GM18526 (cell line): ENCODE data around the gene ADRA2A.

Experiments
- POLR2A ChIP-seq: IDR thresholded peaks from 3 replicates; pipeline ENCODE4 v1.6.1; 2011; ENCODE audit not compliant: insufficient read length; ENCODE audit errors: extremely low read depth

The ADRA2A gene

DNA sequence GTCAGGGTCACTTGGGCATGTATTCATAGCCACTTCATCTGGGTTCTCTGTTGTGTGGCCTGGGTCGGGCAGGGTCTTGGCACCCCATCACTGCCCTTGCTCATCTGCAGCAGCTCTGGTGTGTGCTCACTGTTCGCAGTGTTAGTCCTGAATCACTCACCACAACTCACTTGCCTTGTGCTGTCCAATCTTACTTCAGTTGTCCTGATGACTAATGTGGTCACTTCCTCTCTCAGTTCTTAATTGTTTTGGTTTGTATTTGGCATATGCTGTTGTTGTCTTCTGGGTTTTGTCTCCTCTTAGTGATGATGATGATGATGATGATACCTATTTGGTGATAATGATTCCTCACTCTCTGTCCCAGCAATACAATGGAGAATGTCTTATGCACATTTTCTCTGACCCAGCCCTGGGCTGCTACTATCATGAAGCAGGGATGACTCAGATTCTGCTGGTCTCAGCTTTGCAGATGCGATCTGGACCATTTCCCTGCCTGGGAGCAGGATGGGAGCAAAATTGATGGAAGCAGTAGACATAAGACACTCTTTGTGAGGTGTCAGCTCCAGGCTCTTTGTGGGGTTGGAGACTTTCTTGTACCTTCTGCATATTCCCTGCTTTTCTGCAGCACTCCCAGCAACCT lies 17.0 kb downstream of the ADRA2A start:
- TF ChIP-seq POLR2A = no peak

DNA sequence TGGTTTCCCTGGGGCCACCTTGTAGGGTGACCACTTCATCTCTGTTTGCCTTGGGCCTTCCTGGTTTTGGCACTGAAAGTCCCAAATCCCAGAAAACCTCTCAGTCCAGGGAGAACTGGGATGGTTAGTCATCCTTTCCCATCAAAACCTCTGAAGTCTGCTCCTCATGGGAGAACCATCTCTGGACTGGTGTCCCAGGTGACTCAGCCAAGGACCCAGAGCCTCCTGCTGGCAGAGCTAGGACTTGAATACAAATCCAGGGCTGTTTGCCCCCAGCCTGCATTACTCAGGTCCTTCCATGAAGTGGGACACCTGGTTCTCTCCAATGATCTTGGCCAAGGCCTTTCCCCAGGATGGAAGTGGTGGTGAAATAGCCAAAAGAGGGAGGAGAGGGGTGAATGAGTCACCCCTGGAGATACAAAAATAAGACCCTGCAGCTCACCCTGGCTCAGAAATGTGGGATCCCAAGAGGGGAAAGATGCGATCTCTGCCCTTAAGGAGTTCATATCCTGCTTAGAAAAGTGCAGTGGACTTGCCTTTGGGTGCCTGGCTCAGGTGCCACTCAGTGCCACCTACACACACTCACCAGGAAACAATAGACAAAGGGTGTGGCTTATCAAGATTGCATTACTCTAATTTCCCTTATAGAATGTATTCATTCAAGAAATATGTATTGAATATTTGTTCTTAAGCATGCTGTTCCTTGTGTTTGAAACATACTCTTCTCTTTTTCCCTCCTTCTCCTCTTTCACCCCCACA lies 22.0 kb downstream of the ADRA2A start:
- TF ChIP-seq POLR2A = no peak

DNA sequence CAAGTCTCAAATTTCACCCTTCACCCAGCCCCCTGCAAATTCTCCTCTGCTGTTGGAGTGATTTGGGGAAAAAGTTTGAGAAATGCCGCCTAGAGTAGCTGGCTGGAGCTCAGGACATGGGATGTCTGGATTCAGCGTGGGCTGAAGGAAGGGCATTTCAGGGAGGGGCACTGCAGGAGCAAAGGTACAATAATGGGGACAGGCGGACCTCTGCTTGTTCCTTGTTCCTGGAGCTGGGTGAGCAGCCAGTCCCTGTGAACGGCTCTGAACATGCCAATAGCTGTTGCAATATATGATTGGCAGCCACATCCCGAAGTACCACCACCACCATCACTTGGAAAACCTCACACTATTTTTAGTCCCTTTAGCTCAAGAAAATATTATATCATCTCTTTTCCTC lies 23.4 kb downstream of the ADRA2A start:
- TF ChIP-seq POLR2A = no peak

DNA sequence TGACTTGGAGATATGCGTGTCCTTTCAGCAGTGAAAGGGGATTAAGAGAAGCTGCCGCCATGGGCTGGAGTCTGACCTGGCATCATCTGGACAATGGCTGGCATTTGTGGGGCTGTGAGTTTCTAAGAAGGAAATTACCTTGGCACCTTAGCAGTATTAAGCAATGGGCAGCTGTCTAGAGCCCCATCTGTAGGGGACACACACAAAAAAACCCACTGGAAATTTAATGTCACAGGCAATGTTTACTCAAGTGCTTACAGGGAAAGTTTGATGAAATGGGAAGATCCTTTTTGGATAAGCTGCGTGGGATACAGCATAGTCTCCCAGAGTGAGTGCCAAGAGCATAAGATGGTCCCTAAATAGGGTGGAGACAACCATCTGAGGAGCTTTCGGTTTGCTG lies 25.0 kb downstream of the ADRA2A start:
- TF ChIP-seq POLR2A = no peak

DNA sequence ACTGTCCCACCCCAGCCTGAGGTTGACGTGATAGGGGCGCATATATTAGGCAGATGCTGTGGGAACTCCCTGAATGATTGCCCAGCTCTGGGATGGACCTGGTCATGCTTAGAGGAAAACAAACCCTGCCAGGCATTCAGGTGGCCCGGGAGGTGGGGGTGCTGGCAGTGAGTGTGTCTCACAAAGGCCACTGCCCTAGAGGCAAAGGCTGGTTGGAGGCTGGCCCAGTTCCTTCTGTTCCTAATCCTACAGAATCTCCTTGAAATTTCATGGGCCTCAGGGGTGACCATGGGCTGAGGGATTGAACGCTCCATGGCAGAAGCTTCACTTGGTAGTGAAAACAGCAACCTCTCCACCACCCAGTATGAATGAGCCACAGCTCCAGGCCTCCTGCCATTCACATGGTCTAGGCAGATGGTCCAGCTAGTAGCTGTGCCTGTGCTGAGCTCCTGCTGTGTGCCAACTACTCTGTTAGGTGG lies 25.6 kb downstream of the ADRA2A start:
- TF ChIP-seq POLR2A = no peak

DNA sequence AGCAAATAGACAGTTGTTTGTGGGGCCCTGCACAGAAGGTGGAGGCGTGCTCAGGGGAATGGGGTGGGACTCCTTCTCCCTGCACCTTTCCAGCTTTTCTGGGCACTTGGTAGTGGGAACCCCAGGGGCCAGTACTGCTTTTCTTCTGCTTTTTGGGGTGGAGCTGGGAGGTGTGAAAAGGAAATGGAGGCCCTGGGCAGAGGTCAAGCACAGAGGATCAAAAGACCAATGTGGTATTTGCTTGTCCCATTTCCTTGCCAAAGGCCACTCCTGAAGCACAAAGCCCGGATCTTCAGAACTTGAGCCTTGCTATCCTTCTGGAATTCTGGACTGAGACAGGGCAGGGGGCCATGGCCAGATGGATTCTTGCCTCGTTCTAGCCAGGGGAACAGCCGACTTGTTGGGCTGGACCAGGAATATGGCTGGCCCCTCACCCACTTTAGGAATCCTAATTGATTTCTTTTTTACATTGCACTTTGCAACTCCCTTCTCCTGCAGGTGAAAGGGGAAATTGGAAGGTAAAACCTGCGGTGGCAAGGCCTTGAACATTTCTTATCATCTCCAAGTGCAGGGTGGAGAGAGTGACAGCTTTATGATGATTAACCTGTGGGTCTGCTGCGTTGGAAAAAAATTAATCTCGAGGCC lies 26.5 kb downstream of the ADRA2A start:
- no peak for TF ChIP-seq POLR2A

DNA sequence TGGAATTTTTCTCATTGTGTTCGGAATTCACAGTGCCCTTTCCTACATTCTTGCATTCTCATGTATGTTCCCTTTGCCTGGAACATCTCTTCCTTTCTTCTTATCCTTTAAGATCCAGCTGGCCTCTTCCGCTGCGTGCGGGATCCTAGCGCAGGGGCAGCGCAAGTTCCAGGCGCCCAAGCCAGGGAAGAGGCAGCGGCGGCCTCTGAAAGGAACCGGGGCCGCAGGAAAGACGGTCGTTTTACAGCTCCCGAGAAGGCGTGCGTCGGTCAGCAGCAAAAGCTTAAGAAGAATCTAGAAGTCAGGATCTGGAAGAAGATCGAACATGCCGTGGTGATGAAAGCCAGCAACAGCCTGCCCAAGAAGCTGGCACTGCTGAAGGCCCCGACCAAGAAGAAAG lies 28.0 kb downstream of the ADRA2A start:
- TF ChIP-seq POLR2A = no peak

DNA sequence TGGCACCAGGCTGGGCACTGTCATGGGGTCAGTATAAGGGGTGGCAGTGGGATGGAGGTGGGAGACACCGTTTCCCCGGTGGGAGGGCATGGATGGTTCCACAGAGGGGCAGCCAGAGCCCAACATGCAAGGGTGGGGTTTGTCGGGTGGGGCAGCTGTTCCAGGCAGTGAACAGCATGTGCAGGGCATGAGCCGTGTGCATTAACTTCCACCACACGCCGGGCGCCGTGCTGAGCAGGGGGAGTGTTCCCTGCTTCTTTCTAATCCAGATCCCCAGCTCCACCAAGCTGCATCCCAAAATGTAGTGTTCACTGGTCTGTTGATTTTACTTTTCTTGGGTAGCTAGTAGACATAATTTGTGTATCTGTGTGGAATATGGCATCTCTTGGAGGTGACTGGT lies 29.3 kb downstream of the ADRA2A start:
- no peak for TF ChIP-seq POLR2A

DNA sequence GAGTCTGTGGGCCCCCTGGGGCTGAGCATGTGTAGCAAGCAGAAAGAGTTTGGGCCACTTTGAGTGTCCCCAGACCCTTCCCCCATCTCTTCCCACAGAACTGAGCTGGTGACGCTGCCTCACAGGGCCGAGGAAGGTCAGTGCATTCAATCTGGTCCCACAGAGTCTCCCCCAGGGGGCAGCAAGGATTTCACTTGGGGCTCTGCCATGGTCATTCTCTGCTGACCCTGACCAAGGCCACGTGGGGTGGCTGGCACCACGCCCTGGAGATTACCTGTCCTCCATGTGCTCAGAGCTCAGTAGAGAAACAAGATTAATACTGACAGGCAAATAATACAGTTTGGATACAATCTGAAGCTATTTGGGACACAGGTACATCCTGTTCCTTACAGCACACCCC lies 30.2 kb downstream of the ADRA2A start:
- no peak for TF ChIP-seq POLR2A

DNA sequence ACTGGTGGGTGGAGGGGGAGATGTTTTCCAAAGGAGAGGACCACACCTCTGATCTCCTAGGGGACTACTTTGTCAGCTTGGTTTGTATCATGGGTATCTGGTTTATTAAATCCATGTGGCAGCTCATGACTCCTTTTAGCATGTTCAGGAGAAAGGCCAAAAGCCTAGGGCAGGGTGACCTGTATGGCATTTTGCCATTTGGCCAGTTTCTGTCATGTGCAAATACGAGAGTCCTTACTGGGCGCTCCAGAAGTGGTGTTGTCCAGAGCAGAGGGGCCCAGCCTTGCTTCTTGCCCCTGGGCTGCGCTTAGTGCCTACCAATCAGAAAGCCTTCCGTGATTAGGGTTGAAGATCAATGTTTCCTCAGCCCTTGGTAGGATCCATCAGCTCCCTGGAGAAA lies 31.0 kb downstream of the ADRA2A start:
- no peak for TF ChIP-seq POLR2A

DNA sequence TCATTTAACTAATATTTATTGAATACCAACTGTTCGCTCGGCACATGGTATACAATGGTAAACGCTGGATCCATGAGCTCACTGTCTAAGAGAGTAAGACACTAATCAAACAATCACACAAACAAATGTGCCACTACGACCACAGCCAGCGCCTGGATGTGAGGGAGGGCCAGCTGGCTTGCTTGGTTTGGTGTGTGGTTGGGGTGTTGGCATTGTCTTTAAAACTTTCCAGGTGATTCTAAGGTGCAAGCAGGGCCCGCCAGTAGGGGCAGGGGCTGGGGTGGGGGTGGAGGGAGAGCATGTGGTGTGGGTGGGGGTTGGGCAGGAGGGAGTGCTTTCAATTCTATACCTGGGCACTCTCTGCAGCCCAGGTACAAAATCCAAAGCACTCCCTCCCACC lies 31.6 kb downstream of the ADRA2A start:
- TF ChIP-seq POLR2A = no peak

DNA sequence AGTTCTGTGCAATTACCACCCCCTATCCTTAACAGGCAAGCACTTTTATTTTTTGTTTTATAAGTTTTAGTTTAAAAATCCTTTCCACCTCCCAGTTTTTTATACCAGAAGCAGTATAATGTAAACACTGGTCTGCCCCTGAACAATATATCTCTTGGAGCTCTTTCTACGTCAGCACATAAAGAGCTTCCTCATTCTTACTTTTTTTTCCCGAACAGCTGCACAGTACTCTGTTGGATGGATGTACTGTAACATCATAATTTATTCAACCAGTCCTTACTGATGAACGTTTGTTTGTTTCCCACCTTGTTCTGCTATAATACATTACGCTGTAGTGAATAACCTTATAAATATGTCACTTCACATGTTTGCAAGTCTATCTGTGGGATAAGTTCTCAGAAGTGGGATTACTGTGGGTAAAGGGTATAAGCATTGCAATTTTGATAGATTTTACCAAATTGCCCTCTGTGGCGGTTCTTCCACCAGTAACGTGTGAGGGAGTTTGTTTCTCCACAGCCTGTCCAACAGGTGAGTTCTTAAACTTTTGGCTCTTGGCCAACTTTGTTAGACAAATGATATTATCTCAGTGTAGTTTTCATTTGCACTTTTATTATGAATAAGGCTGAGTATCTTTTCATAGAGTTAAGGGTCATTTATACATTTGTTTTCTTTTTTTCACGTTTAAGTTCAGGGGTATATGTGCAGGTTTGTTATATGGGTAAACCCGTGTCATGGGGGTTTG lies 32.8 kb downstream of the ADRA2A start:
- no peak for TF ChIP-seq POLR2A

DNA sequence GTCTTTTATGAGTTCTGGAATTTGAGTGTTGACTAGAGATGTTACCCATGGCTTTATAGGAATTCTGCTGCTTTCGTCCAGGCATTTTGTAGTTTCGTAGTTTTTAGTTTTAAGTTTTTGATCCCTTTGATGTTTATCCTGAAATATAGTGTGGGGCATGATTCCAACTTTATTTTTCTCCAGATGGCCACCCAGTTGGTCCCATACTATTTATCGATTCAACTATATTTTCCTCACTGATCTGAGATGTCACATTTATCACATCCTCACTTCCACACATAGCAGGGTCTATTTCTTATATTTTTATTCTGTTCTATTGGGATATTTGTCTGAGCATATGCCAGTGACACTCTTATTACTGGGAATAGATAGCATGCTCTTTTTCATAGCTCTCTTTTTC lies 33.9 kb downstream of the ADRA2A start:
- no peak for TF ChIP-seq POLR2A

DNA sequence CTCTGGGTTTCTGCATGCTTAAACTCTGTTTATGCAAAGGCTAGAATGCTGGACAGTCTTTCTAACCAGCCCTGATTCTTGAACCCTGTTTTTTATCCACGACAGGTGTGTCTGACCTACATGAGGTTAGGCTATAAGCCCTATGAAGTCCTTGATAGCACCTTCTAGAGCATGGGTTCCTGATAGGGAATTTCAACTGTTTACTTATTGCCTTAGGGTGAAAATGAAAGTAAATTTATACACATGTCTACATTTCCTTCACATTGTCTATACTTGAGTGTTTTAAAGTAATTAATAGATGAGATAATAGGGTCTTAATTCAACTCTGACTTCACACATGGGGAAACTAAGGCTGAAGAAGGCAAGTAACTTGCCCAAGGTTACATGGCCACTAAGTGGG lies 35.5 kb downstream of the ADRA2A start:
- no peak for TF ChIP-seq POLR2A

DNA sequence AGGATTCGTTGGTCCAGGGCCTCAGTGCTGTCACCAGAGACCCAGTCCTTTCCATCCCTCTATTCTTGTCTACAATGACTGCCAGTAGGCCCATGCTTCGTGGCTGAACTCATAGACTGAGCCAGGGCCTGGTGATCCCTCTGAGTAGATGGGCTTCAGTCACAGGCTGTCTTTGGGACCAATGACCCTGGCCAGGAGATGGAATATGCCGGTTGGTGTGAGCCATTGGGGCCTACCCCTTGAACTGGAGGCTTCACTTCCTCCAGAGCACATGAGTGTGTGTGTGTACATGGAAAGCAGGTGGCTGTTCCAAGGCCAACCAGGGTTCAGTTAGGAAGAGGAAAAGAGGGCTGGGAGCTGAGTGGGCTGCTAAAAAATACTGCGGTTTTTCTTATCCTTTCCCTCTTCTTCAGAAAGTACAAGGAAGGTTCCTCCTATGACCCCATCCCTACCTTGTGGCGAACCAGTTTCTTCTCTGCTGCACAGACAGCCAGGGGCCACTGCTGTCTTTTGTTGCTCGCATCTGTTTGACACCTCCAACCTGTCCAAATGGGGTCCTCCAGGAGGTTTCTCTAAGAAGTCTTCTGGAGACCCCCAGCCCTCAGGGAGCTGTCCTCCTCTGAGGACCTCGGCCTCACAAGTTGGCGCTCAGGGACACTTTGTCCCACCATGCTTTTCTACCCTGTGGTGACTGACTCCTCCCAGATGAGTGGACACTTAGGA lies 36.6 kb downstream of the ADRA2A start:
- no peak for TF ChIP-seq POLR2A

DNA sequence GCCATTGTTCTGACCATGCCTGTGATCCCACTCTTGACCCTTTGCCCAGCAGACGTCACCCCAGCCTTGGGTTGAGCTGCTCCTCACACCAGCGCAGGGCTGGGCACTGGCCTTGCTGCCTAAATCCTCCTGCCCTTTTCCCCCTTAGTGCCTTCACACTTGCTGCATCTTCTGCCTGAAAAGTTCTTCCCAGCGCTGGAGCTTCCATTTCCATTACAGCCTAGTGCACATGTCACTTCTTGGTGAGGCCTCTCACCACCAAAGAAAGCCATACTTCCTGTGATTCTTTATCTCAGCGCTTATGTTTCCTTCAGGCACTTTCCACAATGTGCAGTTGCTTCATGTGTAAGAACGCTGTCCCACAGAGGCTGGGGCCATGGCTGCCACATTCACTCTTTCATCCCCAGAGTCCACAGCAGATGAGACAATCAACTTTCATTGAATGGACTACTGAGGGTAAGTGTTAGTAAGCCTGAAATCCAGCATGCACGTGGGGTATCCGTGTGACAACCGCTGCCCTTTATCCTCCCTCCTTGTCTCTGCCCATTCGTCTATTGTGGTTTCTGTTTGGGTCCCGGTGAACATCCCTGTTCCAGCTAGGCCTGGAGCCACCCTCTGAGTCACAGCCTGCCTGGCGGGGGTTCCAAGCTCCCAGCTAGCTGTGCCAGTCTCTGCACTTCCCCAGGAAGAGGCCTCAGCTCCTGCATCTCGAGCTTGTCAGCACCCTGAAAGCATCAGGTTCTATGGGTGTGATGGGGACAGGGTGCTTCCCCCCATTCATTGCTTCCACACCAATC lies 37.3 kb downstream of the ADRA2A start:
- TF ChIP-seq POLR2A = no peak
